ENCODE measurements around the gene TRIM29. TPM values are rescaled to one million over a fixed set of nuclear protein-coding genes. Genes with fewer than 3 reads are reported as not detected.

The TRIM29 gene
- total and polyA plus RNA-seq, 2 donors from 2014 or later: 0.65 to 32.9 TPM

- intact Hi-C loops (cut with DNase I): no loop called here
- no peaks in the 10 kb centered on the region for H3K36me3 ChIP-seq (ENCODE audit: control insufficient read depth in 2 of 3, insufficient read depth in 3 of 3, low read length in 3 of 3)
- TF ChIP-seq, protein P1, sequence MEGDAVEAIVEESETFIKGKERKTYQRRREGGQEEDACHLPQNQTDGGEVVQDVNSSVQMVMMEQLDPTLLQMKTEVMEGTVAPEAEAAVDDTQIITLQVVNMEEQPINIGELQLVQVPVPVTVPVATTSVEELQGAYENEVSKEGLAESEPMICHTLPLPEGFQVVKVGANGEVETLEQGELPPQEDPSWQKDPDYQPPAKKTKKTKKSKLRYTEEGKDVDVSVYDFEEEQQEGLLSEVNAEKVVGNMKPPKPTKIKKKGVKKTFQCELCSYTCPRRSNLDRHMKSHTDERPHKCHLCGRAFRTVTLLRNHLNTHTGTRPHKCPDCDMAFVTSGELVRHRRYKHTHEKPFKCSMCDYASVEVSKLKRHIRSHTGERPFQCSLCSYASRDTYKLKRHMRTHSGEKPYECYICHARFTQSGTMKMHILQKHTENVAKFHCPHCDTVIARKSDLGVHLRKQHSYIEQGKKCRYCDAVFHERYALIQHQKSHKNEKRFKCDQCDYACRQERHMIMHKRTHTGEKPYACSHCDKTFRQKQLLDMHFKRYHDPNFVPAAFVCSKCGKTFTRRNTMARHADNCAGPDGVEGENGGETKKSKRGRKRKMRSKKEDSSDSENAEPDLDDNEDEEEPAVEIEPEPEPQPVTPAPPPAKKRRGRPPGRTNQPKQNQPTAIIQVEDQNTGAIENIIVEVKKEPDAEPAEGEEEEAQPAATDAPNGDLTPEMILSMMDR (IDR thresholded peaks at IDR 0.05; ENCODE audit: borderline replicate concordance, extremely low read depth, insufficient read depth): no peak
- H3K4me1 ChIP-seq (ENCODE audit: control insufficient read depth in 2 of 3, insufficient read depth in 2 of 3, low read depth in 1 of 3, low read length in 3 of 3): peaks cover 16 to 64% (median 56%) of the 10 kb centered on the region in 3 donors
- no peaks in the 10 kb centered on the region for H3K9me3 ChIP-seq (ENCODE audit: control insufficient read depth in 2 of 3, insufficient read depth in 1 of 3, low read length in 3 of 3)
- H3K9ac ChIP-seq (ENCODE audit: low read length in 3 of 3): no peak overlapping the region
- DNase-seq (no peak), FAIRE-seq (no peak)
- no peak overlapping the region for H3K4me3 ChIP-seq (ENCODE audit: low read length in 3 of 3)
- H3K27me3 ChIP-seq (ENCODE audit: control insufficient read depth, insufficient read depth, low read length): no peaks in the 10 kb centered on the region
- peak overlapping the region in 1 of 2 donors; percentile 20 for H3K27ac ChIP-seq (ENCODE audit: low read depth in 2 of 2, low read length in 2 of 2)
Measured at GRCh38 chr11:120183701-120184141, 45.8 kb upstream of the TRIM29 start.

- Histone ChIP-seq H3K36me3 (ENCODE audit: control insufficient read depth in 2 of 3, insufficient read depth in 3 of 3, low read length in 3 of 3) (no peaks in the 10 kb centered on the region), H3K4me1 (ENCODE audit: control insufficient read depth in 2 of 3, insufficient read depth in 2 of 3, low read depth in 1 of 3, low read length in 3 of 3) (peaks cover 14 to 57% (median 52%) of the 10 kb centered on the region in 3 donors), H3K9ac (ENCODE audit: low read length in 3 of 3) (peak overlapping the region in 1 of 3 donors; percentile 47), H3K27ac (ENCODE audit: low read depth in 2 of 2, low read length in 2 of 2) (peak overlapping the region in 1 of 2 donors; percentile 4), H3K27me3 (ENCODE audit: control insufficient read depth, insufficient read depth, low read length) (no peaks in the 10 kb centered on the region), H3K9me3 (ENCODE audit: control insufficient read depth in 2 of 3, insufficient read depth in 1 of 3, low read length in 3 of 3) (no peaks in the 10 kb centered on the region), H3K4me3 (ENCODE audit: low read length in 3 of 3) (peak overlapping the region in 1 of 3 donors; percentile 3)
- no peak for FAIRE-seq
- TF ChIP-seq, protein P1 (IDR thresholded peaks at IDR 0.05; ENCODE audit: borderline replicate concordance, extremely low read depth, insufficient read depth): peak; percentile 44
- intact Hi-C loops (cut with DNase I): no loop called here
- DNase-seq: peak in 1 of 5 donors; percentile 48
Measured at GRCh38 chr11:120182790-120183491, 45.0 kb upstream of the TRIM29 start.

DNA sequence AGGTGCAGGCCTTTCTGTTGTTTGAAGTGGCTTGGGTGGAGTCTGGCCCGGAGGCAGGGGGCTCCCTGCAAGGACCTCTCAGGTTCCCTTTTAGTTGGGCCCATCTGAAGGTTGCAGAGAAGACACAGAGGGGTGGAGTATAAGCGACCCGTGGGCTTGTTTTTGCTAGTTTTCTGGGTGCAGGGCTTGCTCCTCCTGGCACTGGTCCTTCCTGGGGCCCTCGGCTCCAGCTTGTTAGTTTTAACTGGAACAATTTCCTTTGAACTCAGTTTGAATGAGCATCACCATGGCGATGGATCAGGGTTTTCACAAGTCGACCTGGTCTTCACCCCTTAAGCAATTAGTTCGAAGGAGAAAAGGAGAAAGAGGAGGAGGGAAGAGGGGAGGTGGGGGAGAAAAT lies 44.5 kb upstream of the TRIM29 start:
- intact Hi-C loops (cut with DNase I): no loop called here
- H3K9me3 ChIP-seq (ENCODE audit: control insufficient read depth in 2 of 3, insufficient read depth in 1 of 3, low read length in 3 of 3): no peaks in the 10 kb centered on the region
- H3K4me3 ChIP-seq (ENCODE audit: low read length in 3 of 3): no peak overlapping the region
- peak overlapping the region in 1 of 3 donors; percentile 47 for H3K9ac ChIP-seq (ENCODE audit: low read length in 3 of 3)
- DNase-seq: peak in 1 of 5 donors; percentile 52
- H3K27ac ChIP-seq (ENCODE audit: low read depth in 2 of 2, low read length in 2 of 2): no peak overlapping the region
- FAIRE-seq: no peak
- H3K36me3 ChIP-seq (ENCODE audit: control insufficient read depth in 2 of 3, insufficient read depth in 3 of 3, low read length in 3 of 3): no peaks in the 10 kb centered on the region
- no peaks in the 10 kb centered on the region for H3K27me3 ChIP-seq (ENCODE audit: control insufficient read depth, insufficient read depth, low read length)
- TF ChIP-seq, protein P1 (IDR thresholded peaks at IDR 0.05; ENCODE audit: borderline replicate concordance, extremely low read depth, insufficient read depth): no peak
- peaks cover 10 to 52% (median 46%) of the 10 kb centered on the region in 3 donors for H3K4me1 ChIP-seq (ENCODE audit: control insufficient read depth in 2 of 3, insufficient read depth in 2 of 3, low read depth in 1 of 3, low read length in 3 of 3)

Data from kidney (tissue), 14 donors.